Measurements from ENCODE around the gene ATG10.

Gene ATG10

DNA sequence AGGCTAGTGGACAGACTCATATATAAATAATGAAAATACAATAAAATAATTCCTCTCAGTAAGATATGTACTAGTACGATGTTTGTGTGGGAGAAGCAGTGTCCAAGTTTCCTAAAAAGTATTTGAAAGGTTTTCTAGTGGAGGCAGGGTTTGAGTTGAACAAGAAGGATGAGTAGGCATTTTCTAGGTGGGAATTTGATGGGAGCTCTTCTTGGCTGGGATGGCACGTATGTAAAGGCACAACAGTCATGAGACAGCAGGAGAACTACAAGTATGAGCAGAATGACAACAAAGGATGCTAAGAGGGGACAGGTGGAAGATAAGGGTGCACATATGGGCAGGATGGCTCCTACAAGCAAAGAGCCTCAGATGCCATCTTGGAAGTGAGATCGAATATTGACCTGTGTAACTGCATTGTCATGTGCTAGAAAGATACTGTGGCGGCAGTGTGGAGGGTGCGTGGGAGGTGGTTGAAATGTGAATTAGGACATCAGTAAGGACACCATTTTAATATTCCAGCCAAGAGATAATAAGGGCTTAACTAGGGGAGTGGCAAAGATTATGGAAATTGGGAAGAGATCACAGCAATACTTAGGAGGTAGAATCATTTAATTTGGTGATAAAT lies 170.5 kb downstream of the ATG10 start:
- DNase-seq, result no peak

DNA sequence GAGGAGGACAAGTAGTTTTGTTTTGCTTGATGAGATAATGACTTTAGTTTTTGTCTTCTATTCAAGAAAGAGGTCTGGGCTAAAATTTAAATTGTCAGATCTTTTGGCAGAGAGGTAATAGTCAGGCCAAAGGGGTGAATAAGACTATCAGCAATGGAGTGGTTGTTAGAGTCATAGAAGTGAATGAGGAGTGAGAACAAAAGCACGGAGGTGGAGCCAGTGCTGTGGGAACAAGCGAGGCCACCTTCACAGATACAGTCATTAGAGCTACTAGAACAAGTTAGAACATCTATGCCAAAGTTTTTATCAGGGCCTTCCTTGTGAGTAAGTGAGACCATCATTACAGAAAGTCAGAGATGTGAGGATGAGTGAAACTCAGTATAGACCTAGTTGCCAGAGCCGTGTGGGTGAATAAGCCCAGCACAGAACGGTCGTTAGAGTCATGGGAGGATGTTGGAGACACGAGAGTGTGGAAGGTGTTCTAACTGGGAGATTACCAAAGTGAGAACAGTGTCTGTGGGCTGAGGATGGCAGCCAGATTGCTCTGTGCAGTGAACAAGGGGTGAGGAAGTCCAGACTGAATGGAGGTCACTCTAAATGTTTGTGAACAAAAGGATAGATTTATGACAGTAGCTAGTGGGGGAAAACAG lies 171.2 kb downstream of the ATG10 start:
- DNase-seq, result no peak

DNA sequence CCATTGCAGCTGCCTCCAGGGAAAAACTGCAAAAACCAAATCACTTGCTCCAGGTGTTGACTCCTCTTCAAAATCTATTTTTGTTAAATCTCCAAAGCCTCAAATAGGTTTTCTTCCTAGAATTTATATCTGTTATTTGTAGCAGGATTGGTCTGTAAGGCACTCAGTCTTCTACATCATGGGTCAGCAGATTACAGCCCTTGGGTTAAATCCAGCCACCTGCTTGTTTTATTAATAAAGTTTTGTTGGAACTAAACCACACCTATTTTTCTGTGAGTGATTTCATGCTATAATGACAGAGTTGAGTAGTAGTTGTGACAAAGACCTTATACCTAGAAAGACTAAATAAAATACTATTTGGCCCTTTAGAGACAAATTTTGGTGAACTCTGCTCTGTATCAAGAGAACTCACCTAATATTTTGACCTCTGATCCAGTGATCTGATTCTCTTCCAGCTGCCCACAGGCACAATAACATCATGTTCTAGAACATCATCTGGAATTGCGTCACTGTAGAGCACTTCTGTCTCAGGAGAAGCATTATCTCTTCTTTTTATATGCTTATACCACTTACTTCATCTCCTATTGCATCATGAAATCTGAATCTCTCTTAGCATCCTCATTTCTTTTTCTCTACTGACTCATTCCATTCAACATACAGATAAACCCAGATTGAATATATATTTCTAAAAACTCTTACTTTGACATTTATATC lies 176.2 kb downstream of the ATG10 start:
- no peak for DNase-seq

DNA sequence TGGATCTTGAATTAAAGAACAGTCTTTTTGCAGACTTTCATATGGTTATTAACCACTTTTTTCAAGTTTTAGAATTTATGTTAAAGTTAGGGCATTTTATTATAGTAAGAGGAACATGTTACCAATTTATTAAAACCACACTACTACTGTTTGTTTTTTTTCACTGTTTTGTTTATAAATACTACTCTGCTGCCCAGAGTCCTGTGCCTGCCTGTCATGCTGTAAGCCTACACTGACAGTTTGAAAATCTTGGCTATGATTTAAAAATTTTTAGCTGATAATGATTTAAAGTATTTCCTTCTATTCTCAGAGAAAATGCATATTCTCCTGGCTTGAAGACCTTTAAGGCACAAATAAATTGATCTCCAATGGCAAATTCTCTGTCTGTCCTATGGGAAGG lies 177.6 kb downstream of the ATG10 start:
- DNase-seq, result no peak

DNA sequence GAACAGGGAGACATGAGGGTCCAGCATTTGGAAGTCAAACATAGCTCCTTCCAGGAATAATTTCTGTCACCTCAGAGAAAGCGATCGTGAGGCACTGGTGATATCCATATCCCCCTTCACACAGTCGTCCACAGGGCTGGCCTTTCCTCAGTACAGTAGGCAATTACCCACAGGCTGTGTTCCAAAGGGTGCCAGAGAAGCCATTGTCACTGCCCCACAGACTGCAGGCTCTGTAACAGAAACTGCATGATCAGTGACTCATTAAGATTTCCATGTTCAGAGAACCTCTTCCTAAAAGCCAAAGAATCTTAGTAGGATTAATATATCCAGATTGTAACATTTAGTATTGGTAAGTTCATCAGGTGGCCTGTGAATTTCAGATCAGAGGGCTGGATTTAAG lies 178.7 kb downstream of the ATG10 start:
- DNase-seq, result no peak

DNA sequence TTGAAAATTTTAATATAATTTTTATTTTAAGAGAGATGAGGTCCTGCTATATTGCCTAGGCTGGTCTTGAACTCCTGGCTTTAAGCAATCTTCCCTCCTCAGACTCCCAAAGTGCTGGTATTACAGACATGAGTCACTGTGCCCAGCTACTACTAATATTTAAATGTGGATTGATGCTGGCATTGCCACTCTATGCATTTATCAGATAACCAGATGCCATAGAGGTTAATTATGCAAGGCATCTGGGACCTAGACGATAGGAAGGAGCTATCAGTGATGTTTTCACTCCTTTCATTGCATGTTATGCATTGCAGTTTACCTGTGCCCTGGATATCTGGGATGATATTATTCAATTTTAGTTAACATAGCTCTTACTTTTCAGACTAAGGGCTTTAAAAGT lies 179.4 kb downstream of the ATG10 start:
- DNase-seq, result no peak

DNA sequence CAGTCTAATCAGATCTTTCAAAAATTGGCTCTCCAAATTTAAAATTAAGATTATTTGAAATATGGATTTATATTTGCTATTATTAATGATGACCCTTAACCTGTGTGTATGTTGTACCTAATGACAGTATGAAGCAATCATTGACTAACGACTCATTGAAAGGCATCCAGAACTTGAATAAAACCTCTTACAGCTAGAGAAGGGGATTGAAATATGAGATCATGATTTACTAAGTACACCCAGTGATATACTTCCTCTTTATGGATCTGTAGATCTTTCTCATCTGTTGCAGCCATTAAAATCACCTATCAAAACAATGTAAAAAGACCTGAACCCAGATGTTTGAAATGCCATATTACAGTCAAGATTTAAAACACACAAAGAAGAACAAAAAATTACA lies 179.8 kb downstream of the ATG10 start:
- no peak for DNase-seq

DNA sequence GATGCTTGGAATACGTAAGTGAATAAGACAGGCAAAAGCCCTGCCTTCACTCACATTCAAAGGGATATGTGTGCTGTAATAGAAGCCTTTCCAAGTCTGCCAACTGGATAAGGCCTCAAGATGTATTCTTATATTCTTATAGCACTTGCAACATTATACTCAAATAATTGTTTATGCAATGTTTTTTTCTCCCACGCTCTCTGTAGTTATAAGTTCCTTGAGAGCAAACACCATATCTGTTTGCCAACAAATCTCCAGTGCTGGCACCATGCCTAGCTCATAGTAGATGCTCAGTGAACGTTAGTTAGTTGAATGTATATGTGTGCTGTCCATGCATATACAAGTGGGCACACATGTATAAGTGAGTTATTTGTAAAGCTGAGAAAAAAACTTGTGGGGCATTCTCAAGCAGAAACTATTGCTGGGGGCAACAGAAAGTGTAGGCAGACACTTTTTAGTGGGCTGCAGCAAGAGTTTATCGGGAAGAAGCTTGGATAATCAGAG lies 181.2 kb downstream of the ATG10 start:
- DNase-seq, result no peak

DNA sequence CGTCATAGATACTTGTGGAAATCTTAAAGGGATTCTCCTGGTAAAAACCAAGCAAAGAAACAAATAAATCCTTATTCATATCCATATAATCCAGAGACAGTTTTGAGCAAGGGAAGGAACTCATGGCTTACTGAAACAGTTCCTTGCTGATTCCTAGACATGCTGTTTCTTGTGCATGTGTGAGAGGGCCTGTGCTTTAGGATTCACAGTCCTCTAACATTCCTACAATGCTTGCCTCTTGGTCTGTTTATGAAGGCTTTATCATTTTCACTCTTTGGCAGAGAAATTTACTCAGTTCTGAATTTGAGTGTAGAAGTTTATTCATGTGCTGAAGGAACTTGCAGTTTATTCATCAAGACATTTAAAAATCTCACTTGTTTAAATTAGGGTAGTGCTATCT lies 183.0 kb downstream of the ATG10 start:
- no peak for DNase-seq

DNA sequence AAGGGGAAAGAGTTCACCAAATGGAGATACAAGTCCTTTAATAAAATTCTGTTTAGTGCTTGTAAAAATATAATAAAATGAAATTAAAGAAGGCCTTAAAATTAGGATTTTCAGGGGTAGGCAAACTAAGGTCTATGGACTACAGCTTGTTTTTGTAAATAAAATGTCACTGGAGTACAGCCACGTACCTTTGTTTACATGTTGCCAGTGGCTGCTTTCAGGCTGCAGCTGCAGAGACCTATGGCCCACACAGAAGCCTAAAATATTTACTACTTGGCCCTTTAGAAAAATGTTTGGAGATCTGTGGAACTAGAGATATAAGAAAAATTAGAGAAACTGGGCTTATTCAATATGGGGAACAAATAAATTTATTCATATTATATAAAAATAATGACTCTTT lies 183.5 kb downstream of the ATG10 start:
- no peak for DNase-seq

DNA sequence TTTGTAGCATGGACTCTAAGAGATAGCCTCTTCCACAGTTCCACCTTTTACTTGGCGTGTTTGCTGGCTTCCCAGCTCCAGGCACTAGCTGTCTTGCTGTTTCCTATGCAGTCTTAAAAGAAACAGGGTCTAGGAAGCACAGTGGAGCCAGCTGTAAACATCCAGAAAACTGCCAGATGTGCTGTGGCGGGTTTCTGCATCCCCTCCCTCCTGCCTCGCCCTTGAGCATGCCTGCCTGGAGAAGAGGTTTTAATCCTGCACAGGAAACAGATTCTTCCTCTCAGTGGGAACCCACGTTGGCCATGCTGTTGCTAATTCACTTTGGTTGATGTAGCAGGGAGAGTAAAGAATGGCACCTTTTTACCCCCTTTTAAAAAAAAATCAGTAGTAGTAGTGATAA lies 185.1 kb downstream of the ATG10 start:
- no peak for DNase-seq

DNA sequence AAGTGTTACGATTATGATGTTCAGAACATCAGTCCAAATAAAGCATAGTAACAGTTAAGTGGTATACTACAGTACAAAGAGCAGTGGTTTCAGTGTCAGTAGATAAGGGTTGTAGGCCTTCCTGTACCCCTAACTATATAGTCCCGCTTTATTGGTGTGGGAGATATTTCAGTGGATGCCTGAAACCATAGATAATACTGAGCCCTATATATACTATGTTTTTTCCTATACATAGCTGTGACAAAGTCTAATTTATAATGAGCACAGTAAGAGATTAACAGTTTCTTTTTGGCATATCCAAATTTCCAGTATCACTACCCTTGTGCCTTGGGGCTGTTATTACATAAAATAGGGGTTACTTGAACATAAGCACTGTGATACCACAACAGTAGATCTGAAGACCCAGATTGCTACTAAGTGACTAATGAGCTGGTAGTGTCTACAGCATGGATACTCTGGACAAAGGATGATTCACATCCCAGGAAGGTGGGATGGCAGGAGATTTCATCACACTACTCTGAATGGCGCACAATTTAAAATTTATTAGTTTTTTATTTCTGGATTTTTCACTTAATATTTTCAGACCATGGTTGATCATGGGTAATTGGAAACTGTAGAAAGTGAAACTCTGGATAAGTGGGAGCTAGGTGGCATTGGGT lies 187.1 kb downstream of the ATG10 start:
- no peak for DNase-seq

DNA sequence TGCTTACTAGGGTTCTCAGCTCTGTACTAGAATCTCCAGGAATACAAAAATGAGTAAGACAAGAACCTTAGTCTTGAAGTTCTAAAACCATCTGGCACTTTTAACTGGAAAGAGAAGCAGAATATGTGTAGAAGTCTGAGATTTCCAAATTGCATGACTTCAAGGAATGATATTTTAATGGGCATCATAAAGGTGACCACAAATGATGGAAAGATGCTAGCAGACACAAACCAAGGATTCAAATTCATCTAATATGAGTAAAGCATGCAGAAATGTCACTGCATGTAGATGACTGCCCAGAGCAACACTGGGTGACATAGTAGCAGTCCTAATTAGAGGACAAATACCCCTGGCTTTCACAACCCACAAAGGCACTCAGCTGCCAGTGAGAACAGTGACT lies 189.1 kb downstream of the ATG10 start:
- no peak for DNase-seq

DNA sequence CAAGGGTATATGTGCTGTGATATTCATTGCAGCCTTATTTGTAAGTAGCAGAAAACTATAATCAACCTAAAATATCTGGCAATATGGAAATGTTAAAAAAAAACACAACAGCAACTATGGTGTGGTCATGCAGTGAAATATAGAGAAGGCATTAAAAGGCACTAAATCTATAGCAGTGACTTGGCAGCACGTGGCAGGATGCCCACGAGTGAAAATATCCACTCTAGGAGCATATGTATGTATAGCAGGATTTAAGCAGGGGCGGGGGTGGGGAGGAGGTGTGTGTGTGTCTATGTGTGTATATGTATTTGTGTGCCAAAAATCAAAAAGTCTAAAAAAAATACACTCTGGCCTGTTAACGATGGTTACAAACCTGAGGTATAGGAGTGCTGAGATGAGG lies 190.8 kb downstream of the ATG10 start:
- DNase-seq, result no peak

DNA sequence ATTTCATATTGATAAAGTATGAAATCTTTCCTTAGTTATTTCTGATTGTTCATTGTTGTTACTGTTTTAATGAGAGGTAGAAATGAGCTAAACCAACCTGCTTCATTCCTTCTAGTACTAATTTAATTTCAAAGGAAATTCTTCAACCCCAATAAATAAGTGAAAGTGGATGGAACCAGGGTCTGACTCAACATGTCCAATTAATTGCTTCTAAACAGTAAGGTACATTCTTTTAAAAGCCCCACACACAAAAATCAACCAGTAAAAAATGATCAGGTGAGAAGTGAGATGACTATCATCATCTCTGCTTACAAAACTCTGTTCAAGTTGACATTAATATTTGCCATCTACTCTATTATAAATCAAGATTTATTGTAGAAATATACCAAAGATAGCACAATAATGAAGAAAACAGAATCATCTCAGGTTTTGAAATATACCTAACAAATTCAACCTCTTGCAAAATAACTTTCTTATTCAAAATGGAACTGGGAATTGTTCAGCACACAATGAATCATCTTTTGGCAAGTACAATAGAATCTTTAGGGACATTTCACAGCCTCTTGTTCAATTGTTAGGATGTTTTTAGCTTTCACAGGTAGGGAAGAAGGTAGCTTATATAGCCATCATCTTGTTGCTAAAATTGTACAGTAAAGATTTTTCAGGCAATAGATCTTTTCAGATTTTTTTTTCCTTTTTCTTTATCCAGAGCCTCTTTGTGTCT lies 191.8 kb downstream of the ATG10 start:
- DNase-seq, result no peak

DNA sequence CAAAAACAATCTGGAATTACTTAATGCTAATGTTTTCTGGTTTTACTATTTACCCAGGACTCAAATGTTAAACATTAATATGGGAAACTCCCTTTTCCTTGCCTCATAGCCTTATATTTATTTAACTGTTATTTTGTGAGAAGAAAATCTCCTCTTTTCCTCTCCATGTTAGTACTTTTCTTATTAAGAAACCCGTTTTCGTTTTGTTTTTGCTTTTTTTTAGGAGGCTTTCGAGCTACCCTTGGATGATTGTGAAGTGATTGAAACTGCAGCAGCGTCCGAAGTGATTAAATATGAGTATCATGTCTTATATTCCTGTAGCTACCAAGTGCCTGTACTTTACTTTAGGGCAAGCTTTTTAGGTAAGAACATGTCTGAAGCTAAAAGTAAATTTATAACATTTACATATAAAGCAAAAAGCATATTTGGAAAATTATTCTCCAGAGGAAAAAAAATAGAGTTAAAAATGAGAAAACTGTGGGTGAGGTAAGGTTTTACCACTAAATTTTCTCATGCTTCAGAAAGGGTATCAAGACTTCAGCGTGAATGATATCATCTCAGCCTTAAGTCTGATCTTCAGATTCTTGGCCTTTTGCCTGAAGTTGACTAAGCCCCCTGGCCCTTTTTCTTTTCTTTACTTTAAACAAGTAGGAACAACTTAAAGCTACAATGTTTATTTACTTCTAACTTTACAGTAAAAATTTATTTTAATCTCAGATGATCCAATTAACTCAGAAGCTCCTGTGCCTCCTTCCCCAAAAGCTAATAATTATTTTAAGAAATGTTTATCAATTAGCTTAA lies 192.6 kb downstream of the ATG10 start:
- DNase-seq, result no peak

DNA sequence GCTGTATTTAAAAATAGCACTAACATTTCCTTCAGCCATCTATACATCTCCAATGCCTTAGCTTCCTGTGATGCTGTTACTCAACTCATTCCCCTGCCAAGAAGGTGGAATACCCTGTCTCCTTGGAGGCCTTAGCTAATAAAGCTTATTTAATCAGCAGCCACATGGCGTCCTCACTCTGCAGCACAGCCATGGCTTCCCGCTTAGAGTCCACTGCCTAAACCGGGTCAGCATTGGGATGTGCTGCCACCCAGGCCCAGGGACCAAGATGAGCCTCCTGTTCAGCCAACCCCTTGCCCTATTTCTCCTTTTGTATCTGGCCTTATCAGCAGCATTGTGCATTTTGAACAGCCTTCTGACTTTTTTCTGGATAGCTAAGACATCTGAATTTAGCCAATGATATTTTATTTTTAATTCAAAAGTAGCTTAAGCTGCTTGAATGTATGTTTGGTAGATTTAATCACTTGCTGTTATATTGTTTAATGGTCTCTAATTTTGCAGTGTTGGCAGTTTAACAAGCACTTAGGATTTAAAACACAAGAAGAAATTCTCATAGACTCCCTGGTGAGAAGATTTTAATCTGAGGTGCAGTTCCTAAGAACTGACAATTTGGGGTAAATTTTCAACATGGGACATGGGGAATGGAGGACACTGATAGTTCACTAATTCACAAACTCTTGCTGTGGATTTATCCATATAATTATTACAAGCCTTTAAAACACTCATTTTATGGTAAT lies 193.3 kb downstream of the ATG10 start:
- no peak for DNase-seq

DNA sequence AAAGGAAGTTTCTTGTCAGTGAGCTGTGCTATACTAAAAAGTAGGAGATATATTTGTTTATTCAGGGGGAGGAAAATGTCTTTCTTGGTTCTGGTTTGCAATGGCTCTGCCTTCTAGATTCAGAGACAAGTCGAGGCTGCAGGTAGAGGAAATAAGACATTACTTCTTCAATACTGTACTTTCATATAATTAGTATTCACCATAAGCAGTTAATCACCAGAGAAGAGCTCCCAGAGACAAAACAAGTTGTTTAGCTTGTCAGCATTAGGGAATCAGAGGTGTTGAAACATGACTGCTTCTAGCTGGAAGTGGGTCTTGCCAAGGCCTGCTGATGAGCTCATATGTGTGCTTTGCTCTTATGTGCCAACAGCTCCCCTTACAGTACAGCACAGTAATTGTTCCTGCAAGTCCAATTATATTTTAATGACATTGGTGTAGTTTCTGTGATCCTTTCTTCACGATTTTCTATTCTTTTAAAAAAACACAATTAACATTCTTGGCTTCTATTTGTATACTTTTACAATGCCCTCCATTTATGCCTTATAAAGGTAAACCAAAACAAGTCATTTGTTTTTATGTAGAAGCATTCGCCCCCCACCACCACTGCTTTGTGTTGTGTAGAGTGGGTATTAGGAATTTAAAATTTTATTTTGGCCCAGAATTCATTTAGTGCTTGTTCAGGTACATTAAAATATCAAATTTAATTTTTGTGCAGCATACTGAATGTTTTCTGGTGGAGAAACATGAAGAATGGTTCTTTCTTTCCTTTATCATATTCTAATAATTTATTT lies 194.1 kb downstream of the ATG10 start:
- DNase-seq, result peak; percentile 46

DNA sequence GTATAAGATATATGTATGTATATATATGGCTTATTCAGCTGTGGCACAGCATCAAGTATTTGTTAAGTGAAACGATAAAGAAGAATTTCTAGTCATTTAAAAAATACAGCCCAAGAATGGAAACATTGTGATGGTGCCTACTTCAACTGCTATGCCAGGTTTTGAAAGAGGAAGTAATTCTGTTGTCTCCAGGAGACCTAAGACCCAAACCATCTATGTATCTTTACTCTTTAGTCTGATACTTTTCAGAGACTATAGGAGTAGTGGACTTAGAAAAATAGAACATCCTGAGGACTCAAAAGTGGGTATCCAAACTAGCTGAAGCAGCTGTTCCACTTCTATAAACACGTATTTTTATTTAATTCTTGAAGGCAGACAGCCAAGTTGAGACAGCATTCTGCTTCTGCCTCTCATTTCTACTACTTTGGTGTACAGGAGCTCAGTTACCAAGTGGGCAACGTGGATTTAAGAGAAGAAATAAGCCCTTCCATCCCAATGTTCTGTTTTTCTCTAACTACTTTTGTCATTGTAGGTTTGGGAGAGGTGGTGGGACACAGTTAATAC lies 195.6 kb downstream of the ATG10 start:
- no peak for DNase-seq

DNA sequence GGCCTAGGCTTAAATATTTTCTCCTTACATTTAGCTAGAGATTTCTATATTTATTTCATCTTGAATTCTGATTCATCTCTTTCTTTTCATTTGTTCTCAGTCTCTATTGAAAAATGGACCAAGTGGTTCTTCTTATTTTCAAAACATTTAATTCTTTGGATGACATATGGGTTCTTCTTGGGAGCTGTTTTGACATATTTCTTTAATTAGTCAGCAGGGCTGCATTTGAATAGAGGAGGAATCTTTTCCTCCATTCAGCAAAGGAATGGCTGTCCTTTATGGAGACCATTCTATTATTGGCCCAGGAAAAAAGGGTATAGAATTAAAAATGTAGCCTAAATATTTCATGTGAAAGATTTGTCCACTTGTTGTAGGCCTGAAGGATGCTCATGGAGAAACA lies 196.5 kb downstream of the ATG10 start:
- DNase-seq, result no peak
